Measurements from ENCODE around the gene PRRG2. TPM values are rescaled to one million over a fixed set of nuclear protein-coding genes. Genes with fewer than 3 reads are reported as not detected.

The PRRG2 gene
- total and polyA plus RNA-seq, 2 experiments from 2014 or later, result 2.0 to 3.8 TPM

- peaks cover 7% of the 10 kb centered on the region for H3K27me3 Mint-ChIP-seq (ENCODE audit: insufficient read depth, low read depth, poor library complexity)
- peaks cover 51% of the 10 kb centered on the region for H3K79me2 ChIP-seq (replicated peaks; ENCODE audit: insufficient read depth)
These were observed 1.9 kb upstream of the PRRG2 start for GRCh38 chr19:49579193-49579592.

More at GRCh38 chr19:49579193-49579592, 1.9 kb upstream of the PRRG2 start:
- Histone ChIP-seq H3K36me3 (ENCODE audit: insufficient read depth) (no peaks in the 10 kb centered on the region), H3K27me3 (ENCODE audit: insufficient read depth) (no peaks in the 10 kb centered on the region), H3K27ac (ENCODE audit: low read depth) (no peak overlapping the region), H3K4me1 (ENCODE audit: insufficient read depth) (peaks cover 16% of the 10 kb centered on the region), H3K9me2 (ENCODE audit: insufficient read depth) (no peaks in the 10 kb centered on the region), H2AFZ (no peak overlapping the region), H4K20me1 (replicated peaks; ENCODE audit: insufficient read depth) (peaks cover 3% of the 10 kb centered on the region; the same call in 1 of the 2 replicates), H3K4me2 (peak overlapping the region; percentile 84), H3F3A (replicated peaks; ENCODE audit: low read depth) (peaks cover 13% of the 10 kb centered on the region; the same call in 1 of the 2 replicates), H3K4me3 (peak overlapping the region; percentile 76)
- H3K27ac Mint-ChIP-seq, result no peak overlapping the region
- H3K9me3 Mint-ChIP-seq, result no peaks in the 10 kb centered on the region
- H3K36me3 Mint-ChIP-seq (ENCODE audit: low read depth), result peaks cover 13% of the 10 kb centered on the region; the same call in 2 of the 3 replicates
- TF ChIP-seq ZNF331 (CRISPR knock-in tag; IDR thresholded peaks at IDR 0.05; ENCODE audit: low read depth) (no peak), REST (IDR thresholded peaks at IDR 0.05; ENCODE audit: unreplicated experiment) (no peak), EZH2phosphoT487 (IDR thresholded peaks at IDR 0.05; ENCODE audit: unreplicated experiment) (no peak), EZH2 (IDR thresholded peaks at IDR 0.05; ENCODE audit: low read depth, unreplicated experiment) (no peak), ZNF114 (CRISPR knock-in tag; IDR thresholded peaks at IDR 0.05) (no peak), CREB1 (CRISPR knock-in tag; IDR thresholded peaks at IDR 0.05; ENCODE audit: low read depth) (no peak), ETS1 (IDR thresholded peaks at IDR 0.05) (no peak), NANOG (IDR thresholded peaks at IDR 0.05; ENCODE audit: borderline replicate concordance) (no peak), POLR2AphosphoS5 (IDR thresholded peaks at IDR 0.05; ENCODE audit: low read depth) (no peak), ZNF462 (CRISPR knock-in tag; IDR thresholded peaks at IDR 0.05) (no peak), STAT1 (IDR thresholded peaks at IDR 0.05; ENCODE audit: unreplicated experiment) (no peak), JUNB (IDR thresholded peaks at IDR 0.05; ENCODE audit: unreplicated experiment) (no peak), CTCF (conservative IDR thresholded peaks at IDR 0.05; ENCODE audit: low read depth in 2 of 2) (no peak)
- H3K4me3 Mint-ChIP-seq, result peak overlapping the region; percentile 96
- no peak for ATAC-seq
- no peak for DNase-seq (ENCODE audit: low spot score)
- H3K4me1 Mint-ChIP-seq, result peaks cover 19% of the 10 kb centered on the region
